WTC11 (cell line): ENCODE measurements around the gene LRRC34.

Source experiments
- AFF4 ChIP-seq: sonication (generic); formaldehyde crosslinking; IDR thresholded peaks from 2 replicates; pipeline ENCODE4 v1.8.1; 2023; ENCODE audit warnings: mild to moderate bottlenecking, missing genetic modification reagents, borderline replicate concordance
- ATF3 ChIP-seq: sonication (generic); formaldehyde crosslinking; conservative IDR thresholded peaks from 2 replicates; pipeline ENCODE4 v1.8.1; 2022; ENCODE audit warnings: mild to moderate bottlenecking, missing genetic modification reagents
- CTCF ChIP-seq: fragments of 200-600 bp; IDR thresholded peaks from 2 replicates; pipeline ENCODE4 v1.8.0; 2022; ENCODE audit warnings: antibody characterized with exemption
- E2F5 ChIP-seq: sonication (generic); formaldehyde crosslinking; IDR thresholded peaks from 2 replicates; pipeline ENCODE4 v1.8.1; 2022; ENCODE audit warnings: mild to moderate bottlenecking, moderate library complexity, missing genetic modification reagents
- ESRRA ChIP-seq: sonication (generic); formaldehyde crosslinking; IDR thresholded peaks from 2 replicates; pipeline ENCODE4 v1.8.1; 2022; ENCODE audit warnings: mild to moderate bottlenecking, missing genetic modification reagents, borderline replicate concordance
- MAX ChIP-seq: sonication (generic); formaldehyde crosslinking; IDR thresholded peaks from 2 replicates; pipeline ENCODE4 v1.8.0; 2022; ENCODE audit warnings: mild to moderate bottlenecking, missing genetic modification reagents
- PRDM15 ChIP-seq: sonication (generic); formaldehyde crosslinking; IDR thresholded peaks from 2 replicates; pipeline ENCODE4 v1.8.0; 2022; ENCODE audit warnings: missing genetic modification reagents
- ZBTB21 ChIP-seq: sonication (generic); formaldehyde crosslinking; IDR thresholded peaks from 2 replicates; pipeline ENCODE4 v1.8.1; 2023; ENCODE audit warnings: mild to moderate bottlenecking, missing genetic modification reagents, borderline replicate concordance

- no peak for TF ChIP-seq CTCF
- no peak for TF ChIP-seq ATF3 (CRISPR knock-in tag)
- TF ChIP-seq MAX (CRISPR knock-in tag), result no peak
- TF ChIP-seq PRDM15 (CRISPR knock-in tag), result no peak
- TF ChIP-seq ZBTB21 (CRISPR knock-in tag), result no peak
- no peak for TF ChIP-seq AFF4 (CRISPR knock-in tag)
- no peak for TF ChIP-seq ESRRA (CRISPR knock-in tag)
- TF ChIP-seq E2F5, result no peak
These were observed 20.3 kb downstream of the LRRC34 start for GRCh38 chr3:169792359-169792758.
